Measurements from ENCODE around the gene TTC34.

GRCh38 chr1:2645776-2646175 lies 155.7 kb downstream of the TTC34 start:
- no peak for TF ChIP-seq EP300 (IDR thresholded peaks at IDR 0.05)
- no peak for TF ChIP-seq CTCF (IDR thresholded peaks at IDR 0.05)
- TF ChIP-seq POLR2A (IDR thresholded peaks at IDR 0.05), result no peak
- TF ChIP-seq POLR2AphosphoS5 (IDR thresholded peaks at IDR 0.05), result no peak

All from sigmoid colon (tissue), 4 donors.